GM23338 (cell line): ENCODE measurements around the gene ETV5. TPM values are rescaled to one million over a fixed set of nuclear protein-coding genes. Genes with fewer than 3 reads are reported as not detected.

ENCODE experiments used
- ATAC-seq: fragments of 200-7000 bp; cut with Tn5 transposase; 3 replicates; pipeline ENCODE4 v1.9.1; 2020
- DNase-seq: peaks from one replicate; pipeline ENCODE4 v3.0.0-alpha.2; 2015; ENCODE audit warnings: low spot score
- H2AFZ ChIP-seq: fragments of 200-600 bp; sonication (generic); 2 replicates; pipeline ENCODE4 v1.8.0; 2016; ENCODE audit warnings: antibody characterized with exemption, mild to moderate bottlenecking, moderate library complexity
- H3F3A ChIP-seq: fragments of 200-600 bp; sonication (generic); replicated peaks from 2 replicates; pipeline ENCODE4 v1.8.0; 2017; ENCODE audit warnings: antibody characterized with exemption, mixed run types, low read depth
- H3K27ac ChIP-seq: fragments of 200-600 bp; sonication (generic); 2 replicates; pipeline ENCODE4 v1.6.1; 2016; ENCODE audit warnings: low read depth
- H3K27me3 ChIP-seq: fragments of 200-600 bp; sonication (generic); 2 replicates; pipeline ENCODE4 v1.8.0; 2016; ENCODE audit warnings: mild to moderate bottlenecking, mixed run types, moderate library complexity; ENCODE audit not compliant: insufficient read depth
- H3K36me3 ChIP-seq: fragments of 200-600 bp; sonication (generic); 2 replicates; pipeline ENCODE4 v1.8.0; 2016; ENCODE audit warnings: mild to moderate bottlenecking; ENCODE audit not compliant: insufficient read depth
- H3K4me1 ChIP-seq: fragments of 200-600 bp; sonication (generic); 2 replicates; pipeline ENCODE4 v1.8.0; 2016; ENCODE audit warnings: mild to moderate bottlenecking, moderate library complexity; ENCODE audit not compliant: insufficient read depth
- H3K4me2 ChIP-seq: fragments of 200-600 bp; sonication (generic); 2 replicates; pipeline ENCODE4 v1.7.1; 2017; ENCODE audit warnings: mixed run types
- H3K4me3 ChIP-seq: fragments of 200-600 bp; sonication (generic); 2 replicates; pipeline ENCODE4 v1.6.1; 2016; ENCODE audit warnings: mixed run types
- H3K79me2 ChIP-seq: fragments of 200-600 bp; sonication (generic); replicated peaks from 2 replicates; pipeline ENCODE4 v1.8.0; 2017; ENCODE audit warnings: mild to moderate bottlenecking; ENCODE audit not compliant: insufficient read depth
- H3K9me2 ChIP-seq: fragments of 200-600 bp; sonication (generic); 2 replicates; pipeline ENCODE4 v1.8.0; 2017; ENCODE audit not compliant: insufficient read depth
- H4K20me1 ChIP-seq: fragments of 200-600 bp; sonication (generic); replicated peaks from 2 replicates; pipeline ENCODE4 v1.8.0; 2017; ENCODE audit warnings: mild to moderate bottlenecking; ENCODE audit not compliant: insufficient read depth
- H3K27ac Mint-ChIP-seq: 2 replicates; pipeline ENCODE4 v1.8.0; 2020; ENCODE audit warnings: inconsistent platforms, mild to moderate bottlenecking, moderate library complexity, mixed read lengths
- H3K27me3 Mint-ChIP-seq: 3 replicates; pipeline ENCODE4 v1.8.0; 2022; ENCODE audit warnings: low read depth, mild to moderate bottlenecking, moderate library complexity, mixed read lengths, inconsistent platforms; ENCODE audit not compliant: insufficient read depth, poor library complexity
- H3K36me3 Mint-ChIP-seq: 3 replicates; pipeline ENCODE4 v1.8.0; 2021; ENCODE audit warnings: low read depth, mild to moderate bottlenecking, inconsistent platforms, moderate library complexity, mixed read lengths
- H3K4me1 Mint-ChIP-seq: 3 replicates; pipeline ENCODE4 v1.8.0; 2020; ENCODE audit warnings: mild to moderate bottlenecking, inconsistent platforms, mixed read lengths
- H3K4me3 Mint-ChIP-seq: 3 replicates; pipeline ENCODE4 v1.8.0; 2021; ENCODE audit warnings: moderate library complexity, mild to moderate bottlenecking, inconsistent platforms, mixed read lengths
- H3K9me3 Mint-ChIP-seq: 3 replicates; pipeline ENCODE4 v1.8.0; 2020; ENCODE audit warnings: moderate library complexity, mild to moderate bottlenecking, inconsistent platforms, mixed read lengths
- CREB1 ChIP-seq: fragments of 250-450 bp; sonication (Bioruptor Pico); IDR thresholded peaks from 2 replicates; pipeline ENCODE4 v1.5.0; 2020; ENCODE audit warnings: low read depth, mild to moderate bottlenecking, moderate library complexity
- CTCF ChIP-seq, 2 experiments: fragments of 200-600 bp in 1 of 2; sonication (generic) in 1 of 2; conservative IDR thresholded peaks; 2 replicates each; pipeline versions ENCODE4 v1.5.1 to v1.6.1; 2016 to 2017; ENCODE audit warnings: antibody characterized with exemption in 2 of 2, low read depth in 2 of 2, mild to moderate bottlenecking in 2 of 2, moderate library complexity in 1 of 2
- EZH2phosphoT487 ChIP-seq: fragments of 200-600 bp; sonication (generic); IDR thresholded peaks from one replicate; pipeline ENCODE4 v1.8.1; 2018; ENCODE audit warnings: antibody characterized with exemption; ENCODE audit not compliant: unreplicated experiment
- JUNB ChIP-seq: IDR thresholded peaks from one replicate; pipeline ENCODE4 v1.6.1; 2016; ENCODE audit warnings: antibody characterized with exemption; ENCODE audit not compliant: unreplicated experiment
- NANOG ChIP-seq: IDR thresholded peaks from 2 replicates; pipeline ENCODE4 v1.6.1; 2016; ENCODE audit warnings: antibody characterized with exemption, borderline replicate concordance
- POLR2AphosphoS5 ChIP-seq: IDR thresholded peaks from 2 replicates; pipeline ENCODE4 v1.6.1; 2016; ENCODE audit warnings: antibody characterized with exemption, low read depth
- STAT1 ChIP-seq: IDR thresholded peaks from one replicate; pipeline ENCODE4 v1.6.1; 2016; ENCODE audit warnings: antibody characterized with exemption; ENCODE audit not compliant: unreplicated experiment
- ZNF114 ChIP-seq: fragments of 250-450 bp; sonication (Bioruptor Pico); IDR thresholded peaks from 2 replicates; pipeline ENCODE4 v1.5.0; 2020; ENCODE audit warnings: mild to moderate bottlenecking, moderate library complexity
- ZNF331 ChIP-seq: fragments of 250-450 bp; sonication (Bioruptor Pico); IDR thresholded peaks from 2 replicates; pipeline ENCODE4 v1.5.0; 2020; ENCODE audit warnings: low read depth, mild to moderate bottlenecking, moderate library complexity
- polyA plus RNA-seq: library from polyadenylated mRNA; unstranded; fragments of >200 nt; fragmentation: Nextera tagmentation; extraction: Ambion mirVana; gene quantifications from 2 replicates; pipeline ENCODE4 v1.2.1, GENCODE V29; 2016
- total RNA-seq: library from RNA; depleted of rRNA; stranded (reverse); fragments of >200 nt; shearing (Covaris generic); gene quantifications from 2 replicates; pipeline ENCODE4 v1.2.3, GENCODE V29; 2014
- TF ChIP-seq, protein P1 (sequence below): IDR thresholded peaks from 2 replicates; pipeline ENCODE4 v1.6.1; 2016; ENCODE audit warnings: antibody characterized with exemption
- TF ChIP-seq, protein P2 (sequence below): IDR thresholded peaks from one replicate; pipeline ENCODE4 v1.6.1; 2018; ENCODE audit warnings: antibody characterized with exemption; ENCODE audit not compliant: unreplicated experiment

The ETV5 gene
- total and polyA plus RNA-seq, 2 experiments from 2014 or later, result 33.5 to 57.1 TPM

DNA sequence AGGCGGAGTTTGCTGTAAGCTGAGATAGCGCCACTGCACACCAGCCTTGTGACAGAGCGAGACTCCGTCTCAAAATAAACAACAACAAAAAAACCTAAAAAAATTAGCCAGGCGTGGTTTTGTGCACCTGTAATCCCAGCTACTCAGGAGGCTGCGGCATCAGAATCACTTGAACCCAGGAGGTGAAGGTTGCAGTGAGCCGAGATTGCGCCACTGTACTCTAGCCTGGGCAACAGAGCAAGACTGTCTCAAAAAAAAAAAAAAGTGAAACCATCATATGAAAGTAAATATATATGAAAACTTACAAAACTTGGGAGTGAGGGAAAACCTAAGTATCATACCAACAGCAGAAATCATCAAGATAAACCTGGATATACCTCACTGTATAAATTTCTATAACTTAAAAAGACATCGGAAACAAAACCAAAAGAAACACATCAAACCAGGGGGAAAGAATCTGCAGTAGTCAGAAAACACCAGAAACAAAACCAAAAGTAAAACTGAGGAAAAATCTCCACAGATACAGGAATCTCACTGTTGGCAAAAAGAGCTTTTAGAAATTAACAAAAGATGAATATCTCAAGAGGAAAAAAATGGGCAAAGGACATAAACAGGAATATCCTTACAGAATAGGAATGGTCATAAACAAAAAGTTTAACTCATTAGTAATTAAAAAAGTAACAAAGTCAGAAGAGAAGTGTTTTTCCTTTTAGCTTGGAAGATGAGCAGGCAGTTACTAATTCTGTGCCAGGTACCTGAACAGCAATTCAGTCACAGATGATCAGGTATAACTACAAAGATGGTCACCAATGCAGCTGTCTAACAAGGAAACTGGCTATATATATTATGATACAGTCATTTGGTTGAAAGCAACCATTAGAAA, 41.3 kb downstream of the ETV5 start:
- H3F3A ChIP-seq, result no peaks in the 10 kb centered on the region
- Mint-ChIP-seq H3K4me3 (no peak overlapping the region), H3K4me1 (no peaks in the 10 kb centered on the region), H3K9me3 (no peaks in the 10 kb centered on the region), H3K27ac (no peak overlapping the region), H3K36me3 (peaks cover 44% of the 10 kb centered on the region), H3K27me3 (no peaks in the 10 kb centered on the region)
- H2AFZ ChIP-seq, result no peak overlapping the region
- H3K27me3 ChIP-seq, result no peaks in the 10 kb centered on the region
- H4K20me1 ChIP-seq, result no peaks in the 10 kb centered on the region; the same call in 1 of the 2 replicates
- DNase-seq (no peak), ATAC-seq (no peak)
- no peaks in the 10 kb centered on the region for H3K4me1 ChIP-seq
- H3K4me2 ChIP-seq, result no peak overlapping the region
- TF ChIP-seq STAT1 (no peak), CREB1 (no peak)
- H3K36me3 ChIP-seq, result peaks cover 28% of the 10 kb centered on the region
- H3K79me2 ChIP-seq, result peaks cover 14% of the 10 kb centered on the region
- H3K9me2 ChIP-seq, result no peaks in the 10 kb centered on the region
- H3K4me3 ChIP-seq, result no peak overlapping the region
- no peak overlapping the region for H3K27ac ChIP-seq

GRCh38 chr3:186060222-186060621, 48.7 kb downstream of the ETV5 start:
- H3K79me2 ChIP-seq, result no peaks in the 10 kb centered on the region
- no peaks in the 10 kb centered on the region for H3K9me2 ChIP-seq
- peaks cover 25% of the 10 kb centered on the region for H3K4me1 Mint-ChIP-seq
- no peak overlapping the region for H3K4me3 ChIP-seq
- ATAC-seq (no peak), DNase-seq (no peak)
- H3K27ac ChIP-seq, result no peak overlapping the region
- H3K27ac Mint-ChIP-seq, result no peak overlapping the region
- peaks cover 74% of the 10 kb centered on the region for H3K36me3 Mint-ChIP-seq
- no peaks in the 10 kb centered on the region for H3K27me3 ChIP-seq
- H3F3A ChIP-seq, result no peaks in the 10 kb centered on the region
- no peak overlapping the region for H3K4me3 Mint-ChIP-seq
- H3K9me3 Mint-ChIP-seq, result no peaks in the 10 kb centered on the region
- no peak overlapping the region for H3K4me2 ChIP-seq
- no peak overlapping the region for H2AFZ ChIP-seq
- H3K36me3 ChIP-seq, result peaks cover 54% of the 10 kb centered on the region
- H3K4me1 ChIP-seq, result no peaks in the 10 kb centered on the region; the same call in 1 of the 2 replicates
- H4K20me1 ChIP-seq, result peaks cover 5% of the 10 kb centered on the region
- no peaks in the 10 kb centered on the region for H3K27me3 Mint-ChIP-seq
- TF ChIP-seq, protein P1, sequence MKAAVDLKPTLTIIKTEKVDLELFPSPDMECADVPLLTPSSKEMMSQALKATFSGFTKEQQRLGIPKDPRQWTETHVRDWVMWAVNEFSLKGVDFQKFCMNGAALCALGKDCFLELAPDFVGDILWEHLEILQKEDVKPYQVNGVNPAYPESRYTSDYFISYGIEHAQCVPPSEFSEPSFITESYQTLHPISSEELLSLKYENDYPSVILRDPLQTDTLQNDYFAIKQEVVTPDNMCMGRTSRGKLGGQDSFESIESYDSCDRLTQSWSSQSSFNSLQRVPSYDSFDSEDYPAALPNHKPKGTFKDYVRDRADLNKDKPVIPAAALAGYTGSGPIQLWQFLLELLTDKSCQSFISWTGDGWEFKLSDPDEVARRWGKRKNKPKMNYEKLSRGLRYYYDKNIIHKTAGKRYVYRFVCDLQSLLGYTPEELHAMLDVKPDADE, result no peak
- TF ChIP-seq CTCF (conservative IDR thresholded peaks at IDR 0.05; ENCODE audit: low read depth in 2 of 2), result no peak
- TF ChIP-seq JUNB, result no peak
- no peak for TF ChIP-seq EZH2phosphoT487
- no peak for TF ChIP-seq ZNF331
- no peak for TF ChIP-seq CREB1
- TF ChIP-seq, protein P2, sequence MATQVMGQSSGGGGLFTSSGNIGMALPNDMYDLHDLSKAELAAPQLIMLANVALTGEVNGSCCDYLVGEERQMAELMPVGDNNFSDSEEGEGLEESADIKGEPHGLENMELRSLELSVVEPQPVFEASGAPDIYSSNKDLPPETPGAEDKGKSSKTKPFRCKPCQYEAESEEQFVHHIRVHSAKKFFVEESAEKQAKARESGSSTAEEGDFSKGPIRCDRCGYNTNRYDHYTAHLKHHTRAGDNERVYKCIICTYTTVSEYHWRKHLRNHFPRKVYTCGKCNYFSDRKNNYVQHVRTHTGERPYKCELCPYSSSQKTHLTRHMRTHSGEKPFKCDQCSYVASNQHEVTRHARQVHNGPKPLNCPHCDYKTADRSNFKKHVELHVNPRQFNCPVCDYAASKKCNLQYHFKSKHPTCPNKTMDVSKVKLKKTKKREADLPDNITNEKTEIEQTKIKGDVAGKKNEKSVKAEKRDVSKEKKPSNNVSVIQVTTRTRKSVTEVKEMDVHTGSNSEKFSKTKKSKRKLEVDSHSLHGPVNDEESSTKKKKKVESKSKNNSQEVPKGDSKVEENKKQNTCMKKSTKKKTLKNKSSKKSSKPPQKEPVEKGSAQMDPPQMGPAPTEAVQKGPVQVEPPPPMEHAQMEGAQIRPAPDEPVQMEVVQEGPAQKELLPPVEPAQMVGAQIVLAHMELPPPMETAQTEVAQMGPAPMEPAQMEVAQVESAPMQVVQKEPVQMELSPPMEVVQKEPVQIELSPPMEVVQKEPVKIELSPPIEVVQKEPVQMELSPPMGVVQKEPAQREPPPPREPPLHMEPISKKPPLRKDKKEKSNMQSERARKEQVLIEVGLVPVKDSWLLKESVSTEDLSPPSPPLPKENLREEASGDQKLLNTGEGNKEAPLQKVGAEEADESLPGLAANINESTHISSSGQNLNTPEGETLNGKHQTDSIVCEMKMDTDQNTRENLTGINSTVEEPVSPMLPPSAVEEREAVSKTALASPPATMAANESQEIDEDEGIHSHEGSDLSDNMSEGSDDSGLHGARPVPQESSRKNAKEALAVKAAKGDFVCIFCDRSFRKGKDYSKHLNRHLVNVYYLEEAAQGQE, result no peak
- TF ChIP-seq NANOG, result no peak
- TF ChIP-seq STAT1, result no peak
- TF ChIP-seq POLR2AphosphoS5, result no peak
- TF ChIP-seq ZNF114 (CRISPR knock-in tag), result no peak
